ENCODE data around the gene RPH3AL.
"Not testable (repeated sequence)": the region's sequence is repeated elsewhere in the genome, so short reads cannot be mapped to it uniquely, and the experiment has no call there.

The RPH3AL gene

GRCh38 chr17:379531-380465 lies 27.2 kb upstream of the RPH3AL start:
- no peak for DNase-seq (ENCODE audit: low read depth, low spot score)

GRCh38 chr17:378068-378467 lies 25.5 kb upstream of the RPH3AL start:
- DNase-seq (ENCODE audit: low read depth, low spot score) = no peak

DNA sequence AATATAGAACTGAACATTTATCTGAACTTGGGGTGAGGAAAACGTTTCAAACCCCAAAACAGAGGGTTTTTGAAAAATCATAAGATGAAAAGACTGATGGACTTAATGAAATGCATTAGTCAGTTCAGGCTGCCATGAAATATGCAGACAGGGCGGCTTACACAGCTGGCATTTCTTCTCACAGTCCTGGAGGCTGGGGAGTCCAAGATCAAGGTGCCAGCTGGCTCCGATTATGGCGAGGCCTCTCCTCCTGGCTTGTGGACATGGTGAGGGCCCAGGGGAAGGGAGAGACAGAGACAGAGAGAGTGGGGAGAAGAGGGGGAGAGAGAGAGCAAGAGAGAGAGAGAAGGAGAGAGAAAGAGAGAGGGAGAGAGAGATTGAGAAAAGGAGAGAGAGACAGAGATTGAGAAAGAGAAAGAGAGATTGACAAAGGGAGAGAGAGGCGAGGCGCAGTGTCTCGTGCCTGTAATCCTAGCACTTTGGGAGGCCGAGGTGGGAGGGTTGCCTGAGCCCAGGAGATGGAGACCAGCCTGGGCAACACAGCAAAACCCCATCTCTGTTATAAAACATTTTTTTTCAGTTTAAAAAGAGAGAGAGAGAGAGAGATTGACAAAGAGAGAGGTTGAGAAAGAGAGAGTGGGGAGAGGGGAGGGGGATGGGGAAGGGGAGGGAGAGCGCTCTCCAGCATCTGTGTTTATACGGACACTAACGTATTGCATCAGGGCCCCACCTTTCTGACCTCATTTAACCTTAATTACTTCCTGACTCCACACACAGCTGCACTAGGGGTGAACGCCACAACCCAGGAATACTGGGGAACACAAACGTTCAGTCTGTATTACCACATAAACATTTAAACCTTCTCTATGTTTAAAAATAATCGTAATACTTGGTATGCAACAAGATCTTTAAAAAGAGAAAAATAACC lies 24.6 kb upstream of the RPH3AL start:
- DNase-seq (ENCODE audit: low read depth, low spot score) = no peak

DNA sequence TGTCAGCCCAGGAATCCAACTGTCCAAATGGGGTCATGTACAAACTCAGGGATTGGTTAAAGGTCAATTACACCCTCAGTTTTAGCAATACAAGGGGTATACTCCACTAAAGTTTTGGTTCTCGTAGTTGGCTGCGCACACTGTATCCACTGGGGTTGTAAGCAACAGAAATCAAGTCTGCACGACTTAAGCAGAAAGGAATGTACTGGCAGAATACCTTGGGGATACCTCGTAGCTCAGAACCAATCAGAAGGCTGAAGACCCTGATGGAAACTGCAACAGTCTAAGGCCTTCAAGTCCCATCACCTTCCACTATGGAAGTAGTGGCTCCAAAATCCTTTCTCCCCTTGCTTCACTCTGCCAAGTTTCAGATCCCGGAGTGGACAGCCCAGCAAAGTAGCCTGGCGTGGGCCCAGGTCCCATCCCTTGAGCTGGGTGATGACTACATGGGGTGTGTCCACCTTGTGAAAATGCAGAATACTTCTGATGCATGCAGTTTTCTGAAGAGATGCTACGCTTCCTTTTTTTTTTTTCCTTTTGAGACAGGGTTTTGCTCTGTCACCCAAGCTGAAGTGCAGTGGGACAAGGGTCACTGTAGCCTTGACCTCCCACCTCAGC lies 21.1 kb upstream of the RPH3AL start:
- no peak for DNase-seq (ENCODE audit: low read depth, low spot score)

- DNase-seq (ENCODE audit: low read depth, low spot score) = no peak
Measured at GRCh38 chr17:372157-373152, 19.8 kb upstream of the RPH3AL start.

DNA sequence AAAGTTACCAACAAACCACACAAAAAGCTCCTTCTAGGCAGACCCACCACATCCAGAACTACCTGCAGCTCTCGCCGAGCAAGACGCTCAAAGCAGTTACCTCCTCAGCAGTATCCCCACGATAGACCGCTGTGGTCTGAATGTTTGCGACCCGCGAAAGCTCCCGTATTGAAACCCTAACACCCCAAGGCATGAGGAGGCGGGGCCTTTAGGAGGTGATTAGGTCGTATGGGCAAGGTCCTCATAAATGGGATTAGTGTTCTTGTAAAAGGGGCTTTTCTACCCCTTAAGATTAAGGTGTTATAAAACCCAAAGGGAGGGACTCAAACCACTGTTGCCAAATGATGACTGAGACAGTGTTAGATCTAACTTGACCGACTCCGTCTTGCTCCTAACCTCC lies 19.0 kb upstream of the RPH3AL start:
- no peak for DNase-seq (ENCODE audit: low read depth, low spot score)

- DNase-seq (ENCODE audit: low read depth, low spot score) = not testable (repeated sequence)
Measured at GRCh38 chr17:367656-368055, 15.0 kb upstream of the RPH3AL start.

DNA sequence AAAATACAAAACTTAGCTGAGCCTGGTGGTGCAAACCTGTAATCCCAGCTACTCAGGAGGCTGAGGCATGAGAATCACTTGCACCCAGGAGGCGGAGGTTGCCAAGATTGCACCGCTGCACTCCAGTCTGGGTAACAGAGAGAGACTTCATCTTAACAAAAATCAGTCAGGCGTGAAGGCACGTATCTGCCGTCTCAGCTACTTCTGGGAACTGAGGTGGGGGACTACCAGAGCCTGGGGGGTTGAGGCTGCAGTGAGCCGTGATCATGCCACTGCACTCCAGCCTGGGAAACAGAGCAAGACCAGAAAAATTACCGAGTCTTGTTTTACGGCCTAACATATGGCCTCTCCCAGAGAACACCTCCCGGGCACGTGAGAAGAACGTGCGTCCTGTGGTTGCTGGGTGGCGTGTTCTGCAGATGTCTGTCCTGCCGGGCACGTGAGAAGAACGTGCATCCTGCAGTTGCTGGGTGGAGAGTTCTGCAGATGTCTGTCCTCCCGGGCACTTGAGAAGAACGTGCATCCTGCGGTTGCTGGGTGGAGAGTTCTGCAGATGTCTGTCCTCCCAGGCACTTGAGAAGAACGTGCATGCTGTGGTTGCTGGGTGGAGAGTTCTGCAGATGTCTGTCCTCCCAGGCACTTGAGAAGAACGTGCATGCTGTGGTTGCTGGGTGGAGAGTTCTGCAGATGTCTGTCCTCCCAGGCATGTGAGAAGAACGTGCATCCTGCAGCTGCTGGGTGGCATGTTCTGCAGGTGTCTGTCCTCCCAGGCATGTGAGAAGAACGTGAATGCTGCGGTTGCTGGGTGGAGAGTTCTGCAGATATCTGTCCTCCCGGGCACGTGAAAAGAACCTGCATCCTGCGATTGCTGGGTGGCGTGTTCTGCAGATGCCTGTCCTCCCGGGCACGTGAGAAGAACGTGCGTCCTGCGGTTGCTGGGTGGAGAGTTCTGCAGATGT lies 14.3 kb upstream of the RPH3AL start:
- not testable (repeated sequence) for DNase-seq (ENCODE audit: low read depth, low spot score)

- no peak for DNase-seq (ENCODE audit: low read depth, low spot score)
Measured at GRCh38 chr17:364766-365165, 12.2 kb upstream of the RPH3AL start.

GRCh38 chr17:364308-364707 lies 11.7 kb upstream of the RPH3AL start:
- no peak for DNase-seq (ENCODE audit: low read depth, low spot score)

DNA sequence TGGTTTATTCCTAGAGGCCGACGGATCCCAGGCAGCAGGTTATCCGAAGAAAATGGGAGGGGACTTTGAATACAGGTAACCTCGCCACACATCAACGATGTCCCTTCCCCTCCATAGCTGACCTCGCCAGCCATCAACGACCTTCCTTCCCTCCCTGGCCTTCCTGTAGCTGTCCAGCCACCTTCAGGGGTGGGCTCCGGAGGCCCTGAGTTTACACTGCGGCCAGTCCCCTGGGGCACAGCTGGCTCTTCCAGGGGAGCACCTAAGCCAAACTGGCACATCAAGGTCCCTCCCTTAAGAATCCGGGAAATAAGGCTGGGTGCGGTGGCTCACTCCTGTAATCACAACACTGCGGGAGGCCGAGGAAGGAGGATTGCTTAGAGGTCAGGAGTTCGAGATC lies 10.1 kb upstream of the RPH3AL start:
- no peak for DNase-seq (ENCODE audit: low read depth, low spot score)

- no peak for DNase-seq (ENCODE audit: low read depth, low spot score)
Measured at GRCh38 chr17:360092-360750, 7.6 kb upstream of the RPH3AL start.

- DNase-seq (ENCODE audit: low read depth, low spot score) = no peak
Measured at GRCh38 chr17:358491-359151, 6.0 kb upstream of the RPH3AL start.

DNA sequence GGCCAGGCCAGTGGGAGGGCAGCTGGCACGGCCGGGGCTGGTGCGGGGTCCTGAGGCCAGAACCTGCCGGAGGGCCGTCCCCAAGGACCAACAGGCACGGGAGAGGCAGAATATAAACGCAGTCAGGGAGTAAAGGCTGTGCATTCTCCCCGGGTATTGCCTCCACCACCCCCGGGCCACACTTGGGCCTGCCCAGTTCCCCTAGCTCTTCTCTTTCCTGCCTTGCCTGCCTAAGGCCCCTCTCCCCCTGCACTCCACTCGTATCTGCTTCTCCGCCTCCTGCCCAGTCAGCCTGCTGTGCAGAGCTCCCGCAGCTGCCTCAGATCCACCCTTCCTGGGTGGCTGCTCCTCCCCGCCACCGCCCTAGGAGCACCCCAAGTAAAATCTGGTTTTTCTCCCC lies 5.0 kb upstream of the RPH3AL start:
- DNase-seq (ENCODE audit: low read depth, low spot score) = no peak

DNA sequence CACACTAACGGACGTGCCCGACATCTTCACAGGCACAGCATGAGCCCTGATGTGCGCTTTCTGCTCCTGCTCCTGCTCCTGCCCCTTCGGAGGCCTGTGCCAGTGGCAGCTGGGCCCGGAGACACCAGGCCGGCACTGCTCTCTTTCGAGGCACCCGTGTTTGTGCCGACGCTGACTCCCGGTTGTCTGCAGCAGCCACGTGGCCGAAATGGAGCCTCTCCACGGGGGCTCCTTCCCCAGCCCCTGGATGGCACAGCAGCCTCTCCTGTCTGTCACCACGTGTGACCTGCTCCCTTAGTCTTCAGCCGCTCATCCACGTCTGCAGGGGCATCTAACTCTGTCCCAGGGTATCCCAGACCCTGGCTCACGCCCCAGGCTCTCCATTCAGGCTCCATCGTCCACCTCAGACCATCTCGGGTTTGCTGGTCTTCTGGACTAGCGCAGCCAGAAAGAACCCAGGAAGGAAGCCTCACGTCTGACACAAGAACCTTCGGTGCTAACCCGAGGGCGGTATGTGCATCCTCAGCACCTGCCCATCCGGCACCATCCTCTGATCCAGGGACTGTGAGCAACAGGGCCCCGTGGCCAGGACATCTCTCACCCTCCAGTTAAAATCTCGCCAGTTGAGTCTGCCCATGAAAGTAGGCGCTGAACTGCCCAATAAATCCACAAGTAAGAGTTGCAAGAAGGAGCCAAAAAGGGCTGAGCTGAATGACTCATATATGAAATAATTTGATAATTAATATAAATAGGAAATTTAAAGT lies 4.2 kb upstream of the RPH3AL start:
- DNase-seq (ENCODE audit: low read depth, low spot score) = no peak

- no peak for DNase-seq (ENCODE audit: low read depth, low spot score)
Measured at GRCh38 chr17:354651-355556, 2.3 kb upstream of the RPH3AL start.

DNA sequence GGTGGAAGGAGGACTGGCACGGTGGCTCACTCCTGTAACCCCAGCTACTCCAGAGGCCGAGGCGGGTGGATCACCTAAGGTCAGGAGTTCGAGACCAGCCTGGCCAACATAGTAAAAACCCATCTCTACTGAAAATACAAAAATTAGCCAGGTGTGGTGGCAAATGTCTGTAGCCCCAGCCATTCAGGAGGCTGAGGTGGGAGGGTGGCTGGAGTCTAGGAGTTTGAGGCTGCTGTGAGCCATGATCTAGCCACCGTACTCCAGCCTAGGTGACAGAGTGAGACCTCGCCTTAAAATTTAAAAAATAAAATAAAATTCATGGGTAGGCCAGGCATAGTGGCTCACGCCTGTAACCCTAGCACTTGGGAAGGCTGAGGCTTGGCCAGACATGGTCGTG lies 1.2 kb upstream of the RPH3AL start:
- no peak for DNase-seq (ENCODE audit: low read depth, low spot score)
